GM12878 (cell line): ENCODE measurements around the gene CACNA2D1. TPM values are rescaled to one million over a fixed set of nuclear protein-coding genes. Genes with fewer than 3 reads are reported as not detected.

ENCODE experiments used
- ATAC-seq: fragments of 200-7000 bp; cut with Tn5 transposase; 3 replicates; pipeline ENCODE4 v1.9.1; 2020; ENCODE audit warnings: mild to moderate bottlenecking, moderate library complexity
- BruUV-seq: library from RNA; stranded (reverse); fragments of 400-500 nt; replicated peaks from 2 replicates; lab custom pipeline; 2021; lab: Mats Ljungman, UMichigan
- CTCF ChIA-PET: fragments of 300-600 bp; sonication (Branson Sonifier 250); formaldehyde crosslinking; extraction: SDS; loops from one replicate; lab custom pipeline; 2021; ENCODE audit warnings: inconsistent platforms; lab: Yijun Ruan, JAX
- POLR2A ChIA-PET: fragments of 350-600 bp; formaldehyde crosslinking; extraction: SDS; loops from one replicate; lab custom pipeline; 2021; ENCODE audit warnings: inconsistent platforms; lab: Charles Lee
- RAD21 ChIA-PET: fragments of 300-600 bp; sonication (Branson Sonifier 250); formaldehyde crosslinking; loops from one replicate; lab custom pipeline; 2023; ENCODE audit warnings: antibody characterized with exemption; ENCODE audit not compliant: unreplicated experiment; lab: Charles Lee
- SMC1A ChIA-PET: fragments of 300-600 bp; sonication (Branson Sonifier 250); formaldehyde crosslinking; loops from one replicate; lab custom pipeline; 2023; ENCODE audit not compliant: unreplicated experiment, uncharacterized antibody; lab: Charles Lee
- DNase-seq: peaks from one replicate; pipeline ENCODE4 v3.0.0-alpha.2; 2011; ENCODE audit warnings: low read depth, low spot score
- FAIRE-seq: peaks from 3 replicates; lab custom pipeline; 2011; peaks lifted over from hg19 to GRCh38; lab: Jason Lieb, UNC
- H2AFZ ChIP-seq: 2 replicates; pipeline ENCODE4 v1.6.0; 2011; ENCODE audit warnings: low read depth, low read length, control low read depth; ENCODE audit not compliant: control insufficient read depth
- H3K27ac ChIP-seq: 2 replicates; pipeline ENCODE4 v1.5.1; 2011; ENCODE audit warnings: control low read depth; ENCODE audit not compliant: control insufficient read depth, insufficient read depth
- H3K27me3 ChIP-seq, 2 experiments: replicated peaks in 1 of 2; 2 replicates each; pipeline versions ENCODE4 v1.6.0 to v1.6.1; 2011; ENCODE audit warnings: low read length in 1 of 2; ENCODE audit not compliant: control insufficient read depth in 2 of 2, insufficient read depth in 2 of 2
- H3K36me3 ChIP-seq, 2 experiments: 2 replicates each; pipeline ENCODE4 v1.5.1; 2011; ENCODE audit warnings: low read length in 1 of 2; ENCODE audit not compliant: control insufficient read depth in 2 of 2, insufficient read depth in 2 of 2
- H3K4me1 ChIP-seq: 2 replicates; pipeline ENCODE4 v1.6.1; 2011; ENCODE audit warnings: mild to moderate bottlenecking, low read length, moderate library complexity, mixed read lengths; ENCODE audit not compliant: control insufficient read depth, insufficient read depth
- H3K4me2 ChIP-seq: 2 replicates; pipeline ENCODE4 v1.6.0; 2011; ENCODE audit warnings: control low read depth; ENCODE audit not compliant: control insufficient read depth, insufficient read depth
- H3K4me3 ChIP-seq: fragments of 200-600 bp; sonication (generic); 2 replicates; pipeline ENCODE4 v1.5.1; 2016
- H3K79me2 ChIP-seq: 2 replicates; pipeline ENCODE4 v1.6.0; 2011; ENCODE audit warnings: low read length; ENCODE audit not compliant: control insufficient read depth, insufficient read depth
- H3K9ac ChIP-seq: 2 replicates; pipeline ENCODE4 v1.8.0; 2011; ENCODE audit warnings: low read length, control low read depth, mixed read lengths; ENCODE audit not compliant: control insufficient read depth, insufficient read depth
- H3K9me3 ChIP-seq: replicated peaks from 3 replicates; pipeline ENCODE4 v1.5.1; 2011; ENCODE audit warnings: mild to moderate bottlenecking, low read length; ENCODE audit not compliant: control insufficient read depth, insufficient read depth
- H4K20me1 ChIP-seq: 2 replicates; pipeline ENCODE4 v1.6.0; 2011; ENCODE audit not compliant: control insufficient read depth, insufficient read depth
- GATAD2B ChIP-seq: fragments of 450-650 bp; conservative IDR thresholded peaks from 2 replicates; pipeline ENCODE4 v1.6.1; 2017; ENCODE audit warnings: low read depth, mild to moderate bottlenecking, moderate library complexity
- IKZF2 ChIP-seq, 2 experiments: fragments of 450-650 bp; IDR thresholded peaks; 2 replicates each; pipeline ENCODE4 v1.6.1; 2017; ENCODE audit warnings: mild to moderate bottlenecking in 2 of 2, moderate library complexity in 2 of 2
- MYB ChIP-seq: fragments of 150-350 bp; IDR thresholded peaks from 2 replicates; pipeline ENCODE4 v1.6.1; 2014; ENCODE audit warnings: mild to moderate bottlenecking, low read depth, low read length, borderline replicate concordance
- NFYB ChIP-seq: IDR thresholded peaks from 2 replicates; pipeline ENCODE4 v1.6.1; 2011; ENCODE audit warnings: low read depth, mild to moderate bottlenecking, low read length, improper control_type of control experiment, moderate library complexity; ENCODE audit not compliant: insufficient read depth
- NR2F1 ChIP-seq: fragments of 450-650 bp; conservative IDR thresholded peaks from 2 replicates; pipeline ENCODE4 v1.6.1; 2017; ENCODE audit warnings: mild to moderate bottlenecking
- PML ChIP-seq: IDR thresholded peaks from 2 replicates; pipeline ENCODE4 v1.6.1; 2012; ENCODE audit warnings: low read length, inconsistent platforms
- POLR2AphosphoS2 ChIP-seq: IDR thresholded peaks from 2 replicates; pipeline ENCODE4 v1.6.1; 2011; ENCODE audit warnings: low read depth, mild to moderate bottlenecking, low read length, improper control_type of control experiment, moderate library complexity
- TARDBP ChIP-seq: IDR thresholded peaks from 2 replicates; pipeline ENCODE4 v1.6.1; 2016; ENCODE audit warnings: borderline replicate concordance
- ZBTB4 ChIP-seq: fragments of 450-650 bp; formaldehyde crosslinking; IDR thresholded peaks from 2 replicates; pipeline ENCODE4 v1.4.0; 2022; ENCODE audit warnings: mild to moderate bottlenecking, moderate library complexity
- ZNF687 ChIP-seq: fragments of 450-650 bp; IDR thresholded peaks from 2 replicates; pipeline ENCODE4 v1.6.1; 2017; ENCODE audit warnings: mild to moderate bottlenecking, moderate library complexity
- whole genome bisulfite sequencing: methylation state at CpG from one replicate; pipeline ENCODE4 v1.1.6; 2016; ENCODE audit warnings: low lambda C conversion rate; ENCODE audit not compliant: insufficient replicate concordance, insufficient coverage; ENCODE audit errors: missing lambda C conversion rate; 5-methylcytosine and 5-hydroxymethylcytosine counted together
- in situ Hi-C: fragments of 300-500 bp; cut with MboI; formaldehyde crosslinking; loops from 9 replicates; pipeline ENCODE4 v1.14.3; 2018; ENCODE audit warnings: mixed read lengths
- intact Hi-C: fragments of 100-400 bp; cut with micrococcal nuclease; formaldehyde crosslinking; loops from one replicate; pipeline ENCODE4 v1.14.2; 2022; ENCODE audit not compliant: unreplicated experiment
- polyA plus RNA-seq, 11 experiments: library from polyadenylated mRNA; depleted of rRNA in 4 of 11; unstranded in 6 of 11; stranded (reverse) in 5 of 11; fragments of >200 nt; fragmentation: Nextera tagmentation in 4 of 11; fragmentation: Illumina TruSeq in 1 of 11; extraction: Ambion mirVana in 4 of 11; extraction: Trizol in 1 of 11; gene quantifications; 1 replicate in 1 of 11; 2 replicates in 10 of 11; pipeline versions ENCODE4 v1.2.1 to v1.2.3, GENCODE V29; 2011 to 2016; ENCODE audit warnings: inconsistent platforms in 2 of 11, missing spikeins in 2 of 11, low read depth in 1 of 11
- total RNA-seq, 4 experiments: library from RNA; depleted of rRNA in 3 of 4; stranded (reverse); fragments of >200 nt in 3 of 4; fragmentation: Illumina TruSeq in 1 of 4; extraction: Trizol in 1 of 4; gene quantifications; 2 replicates each; pipeline versions ENCODE4 v1.2.1 to v1.2.3, GENCODE V29; 2013 to 2021

CACNA2D1 gene
- total and polyA plus RNA-seq, 10 of the 15 experiments (the other 5 are each of a cell fraction or from before 2014, with no cell fraction given), result 0.14 to 14.8 (median 0.97) TPM

GRCh38 chr7:82382276-82382675 is 61.3 kb downstream of the CACNA2D1 start:
- in situ Hi-C loops, result no loop called here
- Histone ChIP-seq H3K27ac (no peak overlapping the region), H3K9ac (no peak overlapping the region)
- FAIRE-seq (no peak), DNase-seq (no peak)
- intact Hi-C loops, result no loop called here
- TF ChIP-seq GATAD2B (no peak), POLR2AphosphoS2 (no peak), ZBTB4 (no peak), NFYB (no peak), IKZF2 (IDR thresholded peaks at IDR 0.05) (no peak), PML (no peak), TARDBP (no peak), MYB (no peak), NR2F1 (no peak), ZNF687 (no peak)
- TF ChIP-seq, all 136 proteins: peak for 0
- H3K4me1 ChIP-seq, result no peaks in the 10 kb centered on the region
- H4K20me1 ChIP-seq, result no peaks in the 10 kb centered on the region
- ChIA-PET RAD21 (interaction anchor here (0.7 to 7.6 kb wide), 3 partner anchors 8 to 32 kb away, joined by 3 to 53 read pairs (median 5); no protein-coding TSS in a partner anchor), SMC1A (interaction anchor here (1.1 to 16.3 kb wide), 6 partner anchors 7 to 49 kb away, joined by 4 to 158 read pairs (median 7); no protein-coding TSS in a partner anchor), POLR2A (no interaction called here), CTCF (no interaction called here)
- no peaks in the 10 kb centered on the region for H3K79me2 ChIP-seq
- H2AFZ ChIP-seq, result no peak overlapping the region
- H3K9me3 ChIP-seq, result no peaks in the 10 kb centered on the region
- no peaks in the 10 kb centered on the region for H3K36me3 ChIP-seq
- no peak overlapping the region for H3K4me2 ChIP-seq
- no peaks in the 10 kb centered on the region for H3K27me3 ChIP-seq
- 33% methylated on average over 2 of the region's 2 CpGs for WGBS
- ATAC-seq, result no peak
- no peak overlapping the region for H3K4me3 ChIP-seq
- no TSS peak for BruUV-seq
